SJCRH30 (cell line): ENCODE data around the gene PIK3C2G. TPM values are rescaled to one million over a fixed set of nuclear protein-coding genes. Genes with fewer than 3 reads are reported as not detected.
A peak's percentile ranks its signal among the peaks of the same experiment; 100 is the strongest.
"Not testable (repeated sequence)": the region's sequence is repeated elsewhere in the genome, so short reads cannot be mapped to it uniquely, and the experiment has no call there.

ENCODE experiments used
- DNase-seq, 2 experiments: peaks; one replicate each; pipeline ENCODE4 v3.0.0-alpha.2; 2015 to 2020
- H3K27ac ChIP-seq: fragments of 250-450 bp; sonication (Bioruptor Pico); 2 replicates; pipeline ENCODE4 v1.5.1; 2020; ENCODE audit warnings: mild to moderate bottlenecking, moderate library complexity
- H3K27me3 ChIP-seq: fragments of 250-450 bp; sonication (Bioruptor Pico); 2 replicates; pipeline ENCODE4 v1.5.1; 2020; ENCODE audit warnings: mild to moderate bottlenecking, moderate library complexity
- H3K36me3 ChIP-seq: fragments of 250-450 bp; sonication (Bioruptor Pico); 2 replicates; pipeline ENCODE4 v1.5.1; 2020; ENCODE audit warnings: mild to moderate bottlenecking, moderate library complexity
- H3K4me1 ChIP-seq: fragments of 250-450 bp; sonication (Bioruptor Pico); 2 replicates; pipeline ENCODE4 v1.5.1; 2020; ENCODE audit warnings: mild to moderate bottlenecking, moderate library complexity
- H3K4me3 ChIP-seq: fragments of 250-450 bp; sonication (Bioruptor Pico); 2 replicates; pipeline ENCODE4 v1.5.1; 2020; ENCODE audit warnings: mild to moderate bottlenecking, moderate library complexity
- H3K9me3 ChIP-seq: fragments of 250-450 bp; sonication (Bioruptor Pico); replicated peaks from 2 replicates; pipeline ENCODE4 v1.5.1; 2020; ENCODE audit warnings: mild to moderate bottlenecking, moderate library complexity
- total RNA-seq: library from RNA; depleted of rRNA; stranded (reverse); fragments of >200 nt; shearing (Covaris generic); gene quantifications from 2 replicates; pipeline ENCODE4 v1.2.3, GENCODE V29; 2014; rRNA removed

PIK3C2G gene
- total RNA-seq, result 0.04 TPM in 1 of 2 replicates, not detected in the other

- Histone ChIP-seq H3K9me3 (no peaks in the 10 kb centered on the region), H3K4me1 (no peaks in the 10 kb centered on the region), H3K27me3 (no peaks in the 10 kb centered on the region), H3K4me3 (no peak within 1 kb of the TSS), H3K27ac (no peak within 1 kb of the TSS), H3K36me3 (no peaks in the 10 kb centered on the region)
- no peak for DNase-seq
These were observed at the start of gene PIK3C2G for GRCh38 chr12:18261273-18261672. Gene PIK3C2G (plus strand): TSS chr12:18261518. CDS start chr12:18282082, 20,564 bp downstream.

- H3K27me3 ChIP-seq, result no peaks in the 10 kb centered on the region
- no peaks in the 10 kb centered on the region for H3K9me3 ChIP-seq
- no peaks in the 10 kb centered on the region for H3K36me3 ChIP-seq
- H3K27ac ChIP-seq, result no peak overlapping the region
- no peaks in the 10 kb centered on the region for H3K4me1 ChIP-seq
- H3K4me3 ChIP-seq, result no peak overlapping the region
- no peak for DNase-seq
These were observed 43.4 kb upstream of the PIK3C2G start for GRCh38 chr12:18217966-18218365.

GRCh38 chr12:18221726-18222125, 39.6 kb upstream of the PIK3C2G start:
- Histone ChIP-seq H3K36me3 (no peaks in the 10 kb centered on the region), H3K9me3 (no peaks in the 10 kb centered on the region), H3K27ac (no peak overlapping the region), H3K4me3 (no peak overlapping the region), H3K27me3 (no peaks in the 10 kb centered on the region), H3K4me1 (no peaks in the 10 kb centered on the region)
- no peak for DNase-seq

GRCh38 chr12:18222699-18223098, 38.6 kb upstream of the PIK3C2G start:
- no peak for DNase-seq
- Histone ChIP-seq H3K9me3 (no peaks in the 10 kb centered on the region), H3K27me3 (no peaks in the 10 kb centered on the region), H3K4me3 (no peak overlapping the region), H3K27ac (no peak overlapping the region), H3K4me1 (no peaks in the 10 kb centered on the region), H3K36me3 (no peaks in the 10 kb centered on the region)

- peak; percentile 4 to 65 for DNase-seq
- Histone ChIP-seq H3K4me1 (no peaks in the 10 kb centered on the region), H3K9me3 (no peaks in the 10 kb centered on the region), H3K36me3 (no peaks in the 10 kb centered on the region), H3K4me3 (no peak overlapping the region), H3K27me3 (no peaks in the 10 kb centered on the region), H3K27ac (no peak overlapping the region)
These were observed 36.6 kb upstream of the PIK3C2G start for GRCh38 chr12:18224745-18225144.

- Histone ChIP-seq H3K9me3 (no peaks in the 10 kb centered on the region), H3K4me1 (no peaks in the 10 kb centered on the region), H3K4me3 (no peak overlapping the region), H3K27ac (no peak overlapping the region), H3K36me3 (no peaks in the 10 kb centered on the region), H3K27me3 (no peaks in the 10 kb centered on the region)
- no peak for DNase-seq
These were observed 21.8 kb upstream of the PIK3C2G start for GRCh38 chr12:18239526-18239925.

- Histone ChIP-seq H3K27me3 (no peaks in the 10 kb centered on the region), H3K4me1 (no peaks in the 10 kb centered on the region), H3K27ac (no peak overlapping the region), H3K36me3 (no peaks in the 10 kb centered on the region), H3K4me3 (no peak overlapping the region), H3K9me3 (no peaks in the 10 kb centered on the region)
- DNase-seq, result no peak
These were observed 18.8 kb upstream of the PIK3C2G start for GRCh38 chr12:18242380-18243089.

GRCh38 chr12:18243238-18243637, 18.1 kb upstream of the PIK3C2G start:
- Histone ChIP-seq H3K4me1 (no peaks in the 10 kb centered on the region), H3K4me3 (no peak overlapping the region), H3K9me3 (no peaks in the 10 kb centered on the region), H3K27me3 (no peaks in the 10 kb centered on the region), H3K36me3 (no peaks in the 10 kb centered on the region), H3K27ac (no peak overlapping the region)
- no peak for DNase-seq

GRCh38 chr12:18246066-18246465, 15.3 kb upstream of the PIK3C2G start:
- Histone ChIP-seq H3K9me3 (no peaks in the 10 kb centered on the region), H3K27ac (no peak overlapping the region), H3K27me3 (no peaks in the 10 kb centered on the region), H3K36me3 (no peaks in the 10 kb centered on the region), H3K4me1 (no peaks in the 10 kb centered on the region), H3K4me3 (no peak overlapping the region)
- no peak for DNase-seq

GRCh38 chr12:18250313-18250916, 10.9 kb upstream of the PIK3C2G start:
- no peaks in the 10 kb centered on the region for H3K27me3 ChIP-seq
- peak; percentile 38 to 82 for DNase-seq
- no peak overlapping the region for H3K4me3 ChIP-seq
- no peaks in the 10 kb centered on the region for H3K36me3 ChIP-seq
- no peak overlapping the region for H3K27ac ChIP-seq
- H3K9me3 ChIP-seq, result no peaks in the 10 kb centered on the region
- H3K4me1 ChIP-seq, result no peaks in the 10 kb centered on the region

GRCh38 chr12:18254081-18254480, 7.2 kb upstream of the PIK3C2G start:
- H3K36me3 ChIP-seq, result no peaks in the 10 kb centered on the region
- H3K9me3 ChIP-seq, result no peaks in the 10 kb centered on the region
- H3K27ac ChIP-seq, result no peak overlapping the region
- H3K4me3 ChIP-seq, result no peak overlapping the region
- no peaks in the 10 kb centered on the region for H3K27me3 ChIP-seq
- no peaks in the 10 kb centered on the region for H3K4me1 ChIP-seq
- DNase-seq, result no peak

GRCh38 chr12:18255004-18255403, 6.3 kb upstream of the PIK3C2G start:
- H3K9me3 ChIP-seq, H3K4me3 ChIP-seq, H3K36me3 ChIP-seq, H3K27me3 ChIP-seq, H3K27ac ChIP-seq, DNase-seq, H3K4me1 ChIP-seq: not testable (repeated sequence)

GRCh38 chr12:18257251-18257650, 4.1 kb upstream of the PIK3C2G start:
- DNase-seq, result no peak
- no peak overlapping the region for H3K4me3 ChIP-seq
- H3K27ac ChIP-seq, result no peak overlapping the region
- no peaks in the 10 kb centered on the region for H3K9me3 ChIP-seq
- no peaks in the 10 kb centered on the region for H3K4me1 ChIP-seq
- H3K36me3 ChIP-seq, result no peaks in the 10 kb centered on the region
- H3K27me3 ChIP-seq, result no peaks in the 10 kb centered on the region

GRCh38 chr12:18258929-18259328, 2.4 kb upstream of the PIK3C2G start:
- H3K27me3 ChIP-seq, result no peaks in the 10 kb centered on the region
- H3K4me1 ChIP-seq, result no peaks in the 10 kb centered on the region
- no peaks in the 10 kb centered on the region for H3K9me3 ChIP-seq
- no peak overlapping the region for H3K27ac ChIP-seq
- no peak for DNase-seq
- H3K4me3 ChIP-seq, result no peak overlapping the region
- no peaks in the 10 kb centered on the region for H3K36me3 ChIP-seq

- DNase-seq, result no peak
- Histone ChIP-seq H3K27ac (no peak overlapping the region), H3K4me3 (no peak overlapping the region), H3K27me3 (no peaks in the 10 kb centered on the region), H3K9me3 (no peaks in the 10 kb centered on the region), H3K4me1 (no peaks in the 10 kb centered on the region), H3K36me3 (no peaks in the 10 kb centered on the region)
These were observed 1.2 kb upstream of the PIK3C2G start for GRCh38 chr12:18259906-18260682.
